HG02973 (cell line): ENCODE measurements around the gene ITGA11.

Experiments used
- ATAC-seq: cut with Tn5 transposase; IDR thresholded peaks from one replicate; pipeline ENCODE4 v1.9.1; 2021; ENCODE audit warnings: moderate library complexity; ENCODE audit not compliant: unreplicated experiment

ITGA11 gene, protein sequence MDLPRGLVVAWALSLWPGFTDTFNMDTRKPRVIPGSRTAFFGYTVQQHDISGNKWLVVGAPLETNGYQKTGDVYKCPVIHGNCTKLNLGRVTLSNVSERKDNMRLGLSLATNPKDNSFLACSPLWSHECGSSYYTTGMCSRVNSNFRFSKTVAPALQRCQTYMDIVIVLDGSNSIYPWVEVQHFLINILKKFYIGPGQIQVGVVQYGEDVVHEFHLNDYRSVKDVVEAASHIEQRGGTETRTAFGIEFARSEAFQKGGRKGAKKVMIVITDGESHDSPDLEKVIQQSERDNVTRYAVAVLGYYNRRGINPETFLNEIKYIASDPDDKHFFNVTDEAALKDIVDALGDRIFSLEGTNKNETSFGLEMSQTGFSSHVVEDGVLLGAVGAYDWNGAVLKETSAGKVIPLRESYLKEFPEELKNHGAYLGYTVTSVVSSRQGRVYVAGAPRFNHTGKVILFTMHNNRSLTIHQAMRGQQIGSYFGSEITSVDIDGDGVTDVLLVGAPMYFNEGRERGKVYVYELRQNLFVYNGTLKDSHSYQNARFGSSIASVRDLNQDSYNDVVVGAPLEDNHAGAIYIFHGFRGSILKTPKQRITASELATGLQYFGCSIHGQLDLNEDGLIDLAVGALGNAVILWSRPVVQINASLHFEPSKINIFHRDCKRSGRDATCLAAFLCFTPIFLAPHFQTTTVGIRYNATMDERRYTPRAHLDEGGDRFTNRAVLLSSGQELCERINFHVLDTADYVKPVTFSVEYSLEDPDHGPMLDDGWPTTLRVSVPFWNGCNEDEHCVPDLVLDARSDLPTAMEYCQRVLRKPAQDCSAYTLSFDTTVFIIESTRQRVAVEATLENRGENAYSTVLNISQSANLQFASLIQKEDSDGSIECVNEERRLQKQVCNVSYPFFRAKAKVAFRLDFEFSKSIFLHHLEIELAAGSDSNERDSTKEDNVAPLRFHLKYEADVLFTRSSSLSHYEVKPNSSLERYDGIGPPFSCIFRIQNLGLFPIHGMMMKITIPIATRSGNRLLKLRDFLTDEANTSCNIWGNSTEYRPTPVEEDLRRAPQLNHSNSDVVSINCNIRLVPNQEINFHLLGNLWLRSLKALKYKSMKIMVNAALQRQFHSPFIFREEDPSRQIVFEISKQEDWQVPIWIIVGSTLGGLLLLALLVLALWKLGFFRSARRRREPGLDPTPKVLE

DNA sequence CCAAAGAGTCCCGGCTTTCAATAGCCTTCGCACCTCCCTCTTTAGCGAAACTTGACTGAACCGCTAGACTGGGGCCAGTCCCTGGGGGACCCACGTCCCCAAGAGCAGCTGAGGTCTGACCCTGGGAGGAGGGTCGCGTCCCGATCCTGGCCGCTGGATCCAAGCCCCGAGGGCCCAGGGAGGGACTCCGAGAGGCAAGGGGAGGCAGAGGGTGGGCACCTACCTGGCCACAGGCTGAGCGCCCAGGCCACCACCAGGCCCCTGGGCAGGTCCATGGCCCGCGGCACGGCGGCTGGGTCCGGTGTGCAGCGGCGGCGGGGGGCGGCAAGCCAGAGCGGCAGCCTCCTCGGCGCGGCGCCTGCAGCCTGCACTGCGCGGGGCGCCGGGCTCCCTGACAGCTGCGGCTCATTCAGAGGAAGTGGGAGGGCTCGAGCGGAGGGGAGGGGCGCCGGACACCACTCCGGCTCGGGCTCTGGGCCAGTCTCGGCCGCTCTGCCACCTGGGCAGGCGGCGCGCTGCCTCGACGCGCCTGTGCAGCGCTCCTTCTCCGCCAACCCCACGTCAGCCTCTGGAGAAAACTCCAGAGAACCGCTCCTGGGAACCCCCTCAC, at the start of gene ITGA11:
Gene ITGA11 (minus strand): TSS at position 372 of the 610 bp plus-strand sequence. CDS start 97 bp downstream, at position 275.
- no peak for ATAC-seq

DNA sequence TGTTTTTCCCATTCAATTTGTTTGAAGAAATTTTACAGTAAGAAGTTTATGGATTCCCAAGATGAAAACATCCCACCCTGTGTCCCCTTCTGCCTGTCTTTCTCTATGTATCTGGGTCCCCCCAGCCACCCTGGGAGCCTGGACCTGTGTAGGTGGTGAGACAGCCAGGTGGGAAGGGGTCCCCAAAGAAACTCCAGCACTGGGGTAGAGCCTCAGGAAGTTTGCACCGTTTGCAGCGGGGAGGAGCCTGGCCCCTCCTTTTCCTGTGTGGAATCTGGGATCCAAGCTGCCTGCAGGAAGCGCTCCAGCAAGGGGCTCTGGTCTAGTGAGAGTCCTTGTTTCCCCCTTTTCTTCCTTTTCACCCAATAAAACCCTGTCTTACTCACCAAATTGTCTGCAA, 49.4 kb upstream of the ITGA11 start:
- ATAC-seq: no peak

DNA sequence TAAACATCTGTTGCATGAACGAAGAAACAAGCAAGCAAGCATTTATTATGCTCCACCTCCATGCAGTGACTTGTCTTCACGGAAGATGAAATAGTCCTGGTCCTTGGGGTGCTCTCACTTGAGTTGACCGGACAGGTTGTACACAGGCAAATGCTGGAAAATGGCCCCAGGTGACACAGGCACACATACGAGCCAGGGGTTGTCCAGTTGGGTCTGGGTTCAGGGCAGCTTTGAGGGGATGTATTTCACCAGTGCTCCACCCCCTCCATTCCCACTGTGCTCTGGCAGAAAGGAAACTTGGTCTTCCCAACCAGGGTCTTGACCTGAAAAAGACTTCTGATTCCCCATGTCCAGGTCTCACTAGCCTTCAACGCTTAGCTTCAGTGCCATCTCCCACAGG, 48.3 kb upstream of the ITGA11 start:
- no peak for ATAC-seq

DNA sequence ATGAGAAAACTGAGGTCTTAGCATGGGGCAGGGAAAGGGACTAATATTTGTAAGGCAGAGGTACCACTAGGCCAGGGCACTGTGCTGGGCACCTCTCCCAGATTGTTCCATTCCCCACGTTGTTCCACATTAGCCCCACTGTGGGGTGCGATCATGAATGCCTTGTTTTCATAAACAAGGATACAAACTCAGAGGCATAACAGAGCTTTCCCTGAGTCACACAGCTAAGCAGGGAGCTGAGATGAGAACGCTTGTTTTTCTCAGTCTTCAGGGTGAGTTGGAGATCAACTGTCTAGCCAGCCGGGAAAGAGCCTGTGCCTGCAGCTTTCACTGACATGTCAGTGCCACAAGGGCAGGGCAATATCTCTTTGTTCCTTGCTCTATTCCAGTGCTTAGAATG, 47.9 kb upstream of the ITGA11 start:
- no peak for ATAC-seq

- no peak for ATAC-seq
Measured at GRCh38 chr15:68479406-68479805, 47.4 kb upstream of the ITGA11 start.

GRCh38 chr15:68478853-68479252, 46.9 kb upstream of the ITGA11 start:
- no peak for ATAC-seq

GRCh38 chr15:68475449-68475848, 43.5 kb upstream of the ITGA11 start:
- ATAC-seq: no peak

- ATAC-seq: no peak
Measured at GRCh38 chr15:68471541-68471940, 39.6 kb upstream of the ITGA11 start.

DNA sequence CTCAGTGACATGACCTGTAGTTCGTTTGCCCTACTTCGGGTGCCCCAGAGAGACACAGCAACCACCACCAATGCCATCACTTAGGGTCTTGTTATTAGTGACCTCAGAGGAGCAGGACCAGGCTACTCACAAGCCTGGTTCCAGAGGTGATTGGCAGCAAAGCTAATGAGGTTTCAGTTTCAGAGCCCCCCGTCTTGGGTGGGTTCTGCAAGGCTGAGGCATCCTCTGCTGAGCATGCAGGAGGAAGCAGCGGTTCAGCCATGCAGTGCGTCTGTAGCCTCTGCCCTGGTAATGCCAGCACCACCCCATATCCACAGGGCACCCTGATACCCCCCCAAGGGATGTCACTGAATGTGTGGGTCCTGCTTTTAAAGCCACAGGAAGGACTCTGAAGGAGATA, 39.0 kb upstream of the ITGA11 start:
- no peak for ATAC-seq

- no peak for ATAC-seq
Measured at GRCh38 chr15:68470049-68470742, 38.2 kb upstream of the ITGA11 start.

DNA sequence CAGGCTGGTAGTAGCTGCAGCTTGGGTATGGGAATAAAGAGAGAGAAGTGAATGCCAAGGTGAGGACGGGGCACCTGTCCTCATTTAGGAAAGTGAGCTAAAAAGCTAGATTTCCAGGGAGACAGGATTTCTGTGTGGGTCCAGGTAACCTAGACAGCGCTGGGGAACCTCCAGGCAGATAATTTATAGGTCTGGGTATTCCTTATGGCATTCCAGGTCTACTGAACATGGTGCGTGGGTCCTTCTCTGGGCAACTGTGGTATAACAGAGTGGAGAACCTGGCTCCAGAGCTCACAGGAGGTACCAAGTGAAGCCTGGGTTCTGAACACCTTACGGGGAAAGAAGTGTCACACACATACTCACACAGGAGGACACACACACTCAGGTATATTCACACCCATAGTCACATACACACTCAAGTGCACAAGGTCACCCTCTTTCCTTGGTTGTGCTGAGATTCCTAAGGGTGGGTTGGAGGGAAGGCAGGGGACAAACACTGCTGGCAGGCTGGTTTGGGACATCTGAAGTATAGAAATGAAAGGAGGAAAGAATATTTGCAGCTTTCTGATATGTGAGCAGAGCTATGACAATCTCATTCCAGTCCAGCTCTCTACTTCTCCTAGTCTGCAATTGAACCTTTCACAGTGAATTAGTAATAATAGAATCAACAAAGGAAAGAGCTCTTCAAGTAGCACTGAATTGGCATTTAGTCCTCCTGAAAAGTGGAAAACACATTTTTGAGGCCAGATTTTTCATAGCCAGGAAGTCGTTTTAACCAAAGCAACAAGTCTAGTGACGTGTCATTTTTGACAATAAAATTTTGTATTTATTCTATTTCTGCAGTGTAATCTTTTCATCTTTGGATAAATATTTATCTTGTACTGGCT, 37.4 kb upstream of the ITGA11 start:
- no peak for ATAC-seq

- ATAC-seq: no peak
Measured at GRCh38 chr15:68466876-68467275, 34.9 kb upstream of the ITGA11 start.

GRCh38 chr15:68465861-68466560, 34.0 kb upstream of the ITGA11 start:
- ATAC-seq: no peak

GRCh38 chr15:68464448-68465090, 32.6 kb upstream of the ITGA11 start:
- no peak for ATAC-seq

- no peak for ATAC-seq
Measured at GRCh38 chr15:68463996-68464395, 32.0 kb upstream of the ITGA11 start.

GRCh38 chr15:68463444-68463843, 31.5 kb upstream of the ITGA11 start:
- ATAC-seq: no peak

- ATAC-seq: no peak
Measured at GRCh38 chr15:68460166-68460565, 28.2 kb upstream of the ITGA11 start.

- no peak for ATAC-seq
Measured at GRCh38 chr15:68450192-68450591, 18.2 kb upstream of the ITGA11 start.
